Stomach (tissue), 4 donors: Measurements from ENCODE around the gene PPP4R4.

ENCODE experiments used
- POLR2A ChIP-seq, 4 donors: fragments of 450-650 bp; IDR thresholded peaks; one replicate each; pipeline ENCODE4 v1.6.1; 2016; ENCODE audit warnings: antibody characterized with exemption in 4 of 4, control low read depth in 2 of 4, mild to moderate bottlenecking in 1 of 4, moderate library complexity in 1 of 4
- POLR2AphosphoS5 ChIP-seq, 3 donors: sonication (generic); formaldehyde crosslinking; IDR thresholded peaks; one replicate each; pipeline ENCODE4 v1.6.1; 2016; ENCODE audit warnings: antibody characterized with exemption in 3 of 3
- TF ChIP-seq, protein P1 (sequence below), 7 experiments: fragments of 450-650 bp in 4 of 7; fragments of 200-600 bp in 3 of 7; sonication (generic) in 3 of 7; IDR thresholded peaks; one replicate each; pipeline ENCODE4 v1.5.1; 2016 to 2019; ENCODE audit warnings: antibody characterized with exemption in 7 of 7, control low read depth in 2 of 7, mild to moderate bottlenecking in 1 of 7

GRCh38 chr14:94143239-94143638 lies 30.9 kb upstream of the PPP4R4 start:
- no peak for TF ChIP-seq POLR2AphosphoS5 (IDR thresholded peaks at IDR 0.05)
- TF ChIP-seq, protein P1, sequence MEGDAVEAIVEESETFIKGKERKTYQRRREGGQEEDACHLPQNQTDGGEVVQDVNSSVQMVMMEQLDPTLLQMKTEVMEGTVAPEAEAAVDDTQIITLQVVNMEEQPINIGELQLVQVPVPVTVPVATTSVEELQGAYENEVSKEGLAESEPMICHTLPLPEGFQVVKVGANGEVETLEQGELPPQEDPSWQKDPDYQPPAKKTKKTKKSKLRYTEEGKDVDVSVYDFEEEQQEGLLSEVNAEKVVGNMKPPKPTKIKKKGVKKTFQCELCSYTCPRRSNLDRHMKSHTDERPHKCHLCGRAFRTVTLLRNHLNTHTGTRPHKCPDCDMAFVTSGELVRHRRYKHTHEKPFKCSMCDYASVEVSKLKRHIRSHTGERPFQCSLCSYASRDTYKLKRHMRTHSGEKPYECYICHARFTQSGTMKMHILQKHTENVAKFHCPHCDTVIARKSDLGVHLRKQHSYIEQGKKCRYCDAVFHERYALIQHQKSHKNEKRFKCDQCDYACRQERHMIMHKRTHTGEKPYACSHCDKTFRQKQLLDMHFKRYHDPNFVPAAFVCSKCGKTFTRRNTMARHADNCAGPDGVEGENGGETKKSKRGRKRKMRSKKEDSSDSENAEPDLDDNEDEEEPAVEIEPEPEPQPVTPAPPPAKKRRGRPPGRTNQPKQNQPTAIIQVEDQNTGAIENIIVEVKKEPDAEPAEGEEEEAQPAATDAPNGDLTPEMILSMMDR (IDR thresholded peaks at IDR 0.05) = peak in 1 of 7 experiments; percentile 11
- no peak for TF ChIP-seq POLR2A (IDR thresholded peaks at IDR 0.05)
